ENCODE results near the gene UBXN10. TPM values are rescaled to one million over a fixed set of nuclear protein-coding genes. Genes with fewer than 3 reads are reported as not detected.

UBXN10 gene
- total and polyA plus RNA-seq, 4 donors: 0.50 to 2.3 (median 1.1) TPM

DNA sequence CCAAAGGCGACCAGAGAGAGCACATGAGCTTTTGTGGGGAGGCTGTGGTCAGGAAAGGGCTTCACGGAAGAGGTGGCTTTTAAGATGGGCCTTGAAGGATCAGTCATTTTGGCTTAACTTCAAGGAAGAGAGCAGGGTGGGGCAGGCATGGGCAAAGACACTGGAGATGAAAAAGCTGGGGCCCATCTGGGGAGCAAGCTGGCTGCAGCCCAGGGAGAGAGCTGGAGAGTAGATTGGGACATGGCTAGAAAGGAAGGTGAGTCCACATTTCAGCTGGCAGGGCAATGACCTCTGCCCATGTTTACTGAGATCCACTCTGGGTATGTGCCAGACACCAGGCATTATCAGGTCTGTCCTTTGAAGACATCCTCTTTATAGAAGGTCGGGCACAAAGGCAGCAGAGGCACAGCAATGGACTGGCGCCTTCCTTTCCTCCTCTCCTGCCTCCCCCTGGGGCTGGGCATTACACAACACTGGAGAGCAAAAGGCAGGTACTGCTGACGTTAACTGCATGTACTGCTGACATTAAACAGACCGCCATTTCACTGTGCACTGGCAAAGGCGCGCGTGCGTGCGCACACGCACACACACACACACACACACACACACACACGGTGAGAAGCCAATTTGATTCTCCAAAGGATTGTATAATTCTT is 2.2 kb upstream of the UBXN10 start:
- Histone ChIP-seq H3K27ac (ENCODE audit: low read depth in 1 of 2, low read length in 2 of 2) (peak overlapping the region; percentile 38 to 63), H3K9me3 (ENCODE audit: control insufficient read depth in 4 of 4, low read length in 3 of 4) (no peaks in the 10 kb centered on the region), H3K4me1 (ENCODE audit: control insufficient read depth in 4 of 4, insufficient read depth in 4 of 4, low read length in 3 of 4) (peaks cover 4 to 42% (median 34%) of the 10 kb centered on the region in 4 donors), H3K9ac (ENCODE audit: low read depth in 1 of 2, low read length in 2 of 2) (no peak overlapping the region), H3K4me3 (ENCODE audit: low read depth in 1 of 3, low read length in 3 of 3) (no peak overlapping the region), H3K27me3 (ENCODE audit: control insufficient read depth in 4 of 4, insufficient read depth in 4 of 4, low read length in 3 of 4) (no peaks in the 10 kb centered on the region), H3K36me3 (ENCODE audit: control insufficient read depth in 4 of 4, insufficient read depth in 3 of 4, low read depth in 1 of 4, low read length in 3 of 4) (no peaks in the 10 kb centered on the region)
- TF ChIP-seq SP1 (IDR thresholded peaks at IDR 0.05) (peak; percentile 87), JUND (IDR thresholded peaks at IDR 0.05) (peak; percentile 74 to 79), TAF1 (conservative IDR thresholded peaks at IDR 0.05) (no peak), GABPA (IDR thresholded peaks at IDR 0.05 in 1 of 2, conservative IDR thresholded peaks at IDR 0.05 in 1 of 2) (peak in 1 of 2 donors; percentile 38), ATF3 (IDR thresholded peaks at IDR 0.05) (peak; percentile 11), CTCF (IDR thresholded peaks at IDR 0.05; ENCODE audit: low read depth, low read length, missing input control) (no peak), FOXA1 (IDR thresholded peaks at IDR 0.05) (peak; percentile 94), HNF4A (conservative IDR thresholded peaks at IDR 0.05) (peak; percentile 82 to 84), RAD21 (IDR thresholded peaks at IDR 0.05) (peak in 1 of 2 donors; percentile 32), EGR1 (IDR thresholded peaks at IDR 0.05; ENCODE audit: low read depth in 2 of 2) (peak in 1 of 2 donors; percentile 29), HNF4G (IDR thresholded peaks at IDR 0.05) (peak; percentile 33), REST (IDR thresholded peaks at IDR 0.05) (no peak), NR2F2 (IDR thresholded peaks at IDR 0.05) (no peak), RXRA (IDR thresholded peaks at IDR 0.05) (peak; percentile 97 to 98), FOXA2 (IDR thresholded peaks at IDR 0.05) (peak; percentile 92), YY1 (IDR thresholded peaks at IDR 0.05) (peak; percentile 95)
- TF ChIP-seq, protein P1, sequence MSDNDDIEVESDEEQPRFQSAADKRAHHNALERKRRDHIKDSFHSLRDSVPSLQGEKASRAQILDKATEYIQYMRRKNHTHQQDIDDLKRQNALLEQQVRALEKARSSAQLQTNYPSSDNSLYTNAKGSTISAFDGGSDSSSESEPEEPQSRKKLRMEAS (IDR thresholded peaks at IDR 0.05): peak; percentile 70
- TF ChIP-seq, protein P2, sequence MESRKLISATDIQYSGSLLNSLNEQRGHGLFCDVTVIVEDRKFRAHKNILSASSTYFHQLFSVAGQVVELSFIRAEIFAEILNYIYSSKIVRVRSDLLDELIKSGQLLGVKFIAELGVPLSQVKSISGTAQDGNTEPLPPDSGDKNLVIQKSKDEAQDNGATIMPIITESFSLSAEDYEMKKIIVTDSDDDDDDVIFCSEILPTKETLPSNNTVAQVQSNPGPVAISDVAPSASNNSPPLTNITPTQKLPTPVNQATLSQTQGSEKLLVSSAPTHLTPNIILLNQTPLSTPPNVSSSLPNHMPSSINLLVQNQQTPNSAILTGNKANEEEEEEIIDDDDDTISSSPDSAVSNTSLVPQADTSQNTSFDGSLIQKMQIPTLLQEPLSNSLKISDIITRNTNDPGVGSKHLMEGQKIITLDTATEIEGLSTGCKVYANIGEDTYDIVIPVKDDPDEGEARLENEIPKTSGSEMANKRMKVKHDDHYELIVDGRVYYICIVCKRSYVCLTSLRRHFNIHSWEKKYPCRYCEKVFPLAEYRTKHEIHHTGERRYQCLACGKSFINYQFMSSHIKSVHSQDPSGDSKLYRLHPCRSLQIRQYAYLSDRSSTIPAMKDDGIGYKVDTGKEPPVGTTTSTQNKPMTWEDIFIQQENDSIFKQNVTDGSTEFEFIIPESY (IDR thresholded peaks at IDR 0.05): peak; percentile 39
- WGBS: 45% methylated on average over 13 of the region's 13 CpGs
- DNase-seq (ENCODE audit: low spot score): no peak

All from liver (tissue), 9 donors.